ENCODE measurements around the gene ZBTB17. TPM values are rescaled to one million over a fixed set of nuclear protein-coding genes. Genes with fewer than 3 reads are reported as not detected.

Gene ZBTB17
- total and polyA plus RNA-seq, 2 experiments from 2014 or later, result 21.9 to 26.6 TPM

DNA sequence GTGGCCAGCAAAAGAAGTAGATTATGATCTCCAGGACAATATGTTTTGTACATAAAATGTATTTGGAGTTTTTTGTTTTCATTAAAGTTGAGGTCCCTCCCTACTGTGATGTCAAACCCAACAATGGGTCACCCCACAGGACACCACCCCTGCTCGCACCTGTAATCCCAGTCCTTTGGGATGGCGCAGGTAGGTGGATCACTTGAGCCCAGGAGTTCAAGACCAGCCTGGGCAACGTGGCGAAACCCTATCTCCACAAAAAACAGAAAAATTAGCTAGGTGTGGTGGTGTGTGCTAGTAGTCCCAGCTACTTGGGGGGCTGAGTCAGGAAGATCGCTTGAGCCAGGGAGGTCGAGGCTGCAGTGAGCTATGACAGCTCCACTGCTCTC is 9.0 kb downstream of the ZBTB17 start:
- H3K4me1 ChIP-seq (ENCODE audit: insufficient read depth), result no peaks in the 10 kb centered on the region
- no peaks in the 10 kb centered on the region; the same call in 1 of the 2 replicates for H3K36me3 ChIP-seq (ENCODE audit: insufficient read depth)
- H3K9me2 ChIP-seq (ENCODE audit: insufficient read depth), result no peaks in the 10 kb centered on the region
- no peaks in the 10 kb centered on the region for H3F3A ChIP-seq (replicated peaks; ENCODE audit: low read depth)
- ATAC-seq (no peak), DNase-seq (ENCODE audit: low spot score) (no peak)
- Mint-ChIP-seq H3K9me3 (peaks cover 19% of the 10 kb centered on the region), H3K27me3 (ENCODE audit: insufficient read depth, low read depth, poor library complexity) (peaks cover 6% of the 10 kb centered on the region), H3K36me3 (ENCODE audit: low read depth) (peaks cover 35% of the 10 kb centered on the region), H3K4me1 (no peaks in the 10 kb centered on the region), H3K27ac (no peak overlapping the region), H3K4me3 (no peak overlapping the region)
- no peak overlapping the region for H3K27ac ChIP-seq (ENCODE audit: low read depth)
- H3K4me2 ChIP-seq, result no peak overlapping the region
- H2AFZ ChIP-seq, result no peak overlapping the region
- H3K4me3 ChIP-seq, result no peak overlapping the region
- no peaks in the 10 kb centered on the region for H3K79me2 ChIP-seq (replicated peaks; ENCODE audit: insufficient read depth)
- H4K20me1 ChIP-seq (replicated peaks; ENCODE audit: insufficient read depth), result peaks cover 6% of the 10 kb centered on the region; the same call in 1 of the 2 replicates
- TF ChIP-seq POLR2AphosphoS5 (IDR thresholded peaks at IDR 0.05; ENCODE audit: low read depth), result no peak
- TF ChIP-seq STAT1 (IDR thresholded peaks at IDR 0.05; ENCODE audit: unreplicated experiment), result no peak
- no peak for TF ChIP-seq JUNB (IDR thresholded peaks at IDR 0.05; ENCODE audit: unreplicated experiment)
- H3K27me3 ChIP-seq (ENCODE audit: insufficient read depth), result no peaks in the 10 kb centered on the region

DNA sequence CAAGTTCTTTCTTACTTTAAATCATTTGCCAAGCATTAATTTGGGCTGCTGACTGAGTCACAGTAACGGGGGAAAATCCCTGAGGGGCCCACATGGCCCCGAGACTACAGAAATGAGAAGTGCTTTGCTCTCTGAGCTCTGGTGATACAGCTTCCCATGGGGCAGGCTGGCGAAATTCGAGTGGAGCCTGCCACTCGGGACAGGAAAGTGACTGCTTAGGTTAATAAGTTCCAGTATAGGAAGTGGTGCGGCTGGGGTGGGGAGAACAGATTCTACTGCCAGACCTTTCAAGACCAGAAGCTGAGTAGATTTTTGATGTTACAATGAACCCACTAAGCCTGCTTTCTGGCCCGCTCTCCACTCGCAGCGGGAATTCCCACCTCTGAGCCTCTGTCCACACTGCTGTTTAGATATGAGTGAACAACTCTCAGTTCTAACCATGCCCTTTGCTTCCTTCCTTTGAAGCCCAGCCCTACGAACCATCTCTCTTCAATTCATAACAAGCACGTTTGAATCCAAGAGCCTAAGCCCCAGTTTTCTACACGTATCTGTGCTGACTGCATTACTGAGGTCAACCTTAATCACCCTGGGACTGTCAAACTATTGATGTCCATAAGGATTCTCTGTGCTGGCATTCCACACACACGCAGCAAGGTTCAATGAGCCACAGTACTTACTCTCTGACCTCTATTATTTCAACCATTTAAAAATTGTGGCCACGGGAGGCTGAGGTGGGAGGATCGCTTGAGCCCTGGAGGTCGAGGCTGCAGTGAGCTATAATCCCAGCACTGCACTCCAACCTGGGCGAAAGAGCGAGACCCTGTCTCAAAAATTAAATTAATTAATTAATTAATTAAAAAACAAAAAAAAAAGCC is 9.6 kb downstream of the ZBTB17 start:
- H3K27me3 ChIP-seq (ENCODE audit: insufficient read depth), result no peaks in the 10 kb centered on the region
- no peaks in the 10 kb centered on the region for H3K4me1 ChIP-seq (ENCODE audit: insufficient read depth)
- no peaks in the 10 kb centered on the region for H3K9me2 ChIP-seq (ENCODE audit: insufficient read depth)
- DNase-seq (ENCODE audit: low spot score) (no peak), ATAC-seq (no peak)
- H3K79me2 ChIP-seq (replicated peaks; ENCODE audit: insufficient read depth), result no peaks in the 10 kb centered on the region
- Mint-ChIP-seq H3K36me3 (ENCODE audit: low read depth) (peaks cover 32% of the 10 kb centered on the region), H3K4me1 (peaks cover 5% of the 10 kb centered on the region), H3K27ac (no peak overlapping the region), H3K4me3 (no peak overlapping the region), H3K9me3 (peaks cover 19% of the 10 kb centered on the region), H3K27me3 (ENCODE audit: insufficient read depth, low read depth, poor library complexity) (peaks cover 11% of the 10 kb centered on the region)
- H4K20me1 ChIP-seq (replicated peaks; ENCODE audit: insufficient read depth), result peaks cover 10% of the 10 kb centered on the region; the same call in 1 of the 2 replicates
- no peaks in the 10 kb centered on the region for H3F3A ChIP-seq (replicated peaks; ENCODE audit: low read depth)
- H3K36me3 ChIP-seq (ENCODE audit: insufficient read depth), result no peaks in the 10 kb centered on the region; the same call in 1 of the 2 replicates
- H3K4me3 ChIP-seq, result no peak overlapping the region
- H3K4me2 ChIP-seq, result no peak overlapping the region
- no peak overlapping the region for H2AFZ ChIP-seq
- no peak overlapping the region for H3K27ac ChIP-seq (ENCODE audit: low read depth)
- TF ChIP-seq NANOG (IDR thresholded peaks at IDR 0.05; ENCODE audit: borderline replicate concordance) (no peak), ZNF331 (CRISPR knock-in tag; IDR thresholded peaks at IDR 0.05; ENCODE audit: low read depth) (no peak), EZH2 (IDR thresholded peaks at IDR 0.05; ENCODE audit: low read depth, unreplicated experiment) (no peak), POLR2AphosphoS5 (IDR thresholded peaks at IDR 0.05; ENCODE audit: low read depth) (no peak), CREB1 (CRISPR knock-in tag; IDR thresholded peaks at IDR 0.05; ENCODE audit: low read depth) (no peak), STAT1 (IDR thresholded peaks at IDR 0.05; ENCODE audit: unreplicated experiment) (no peak), ZNF114 (CRISPR knock-in tag; IDR thresholded peaks at IDR 0.05) (no peak), JUNB (IDR thresholded peaks at IDR 0.05; ENCODE audit: unreplicated experiment) (no peak)
- TF ChIP-seq, protein P1, sequence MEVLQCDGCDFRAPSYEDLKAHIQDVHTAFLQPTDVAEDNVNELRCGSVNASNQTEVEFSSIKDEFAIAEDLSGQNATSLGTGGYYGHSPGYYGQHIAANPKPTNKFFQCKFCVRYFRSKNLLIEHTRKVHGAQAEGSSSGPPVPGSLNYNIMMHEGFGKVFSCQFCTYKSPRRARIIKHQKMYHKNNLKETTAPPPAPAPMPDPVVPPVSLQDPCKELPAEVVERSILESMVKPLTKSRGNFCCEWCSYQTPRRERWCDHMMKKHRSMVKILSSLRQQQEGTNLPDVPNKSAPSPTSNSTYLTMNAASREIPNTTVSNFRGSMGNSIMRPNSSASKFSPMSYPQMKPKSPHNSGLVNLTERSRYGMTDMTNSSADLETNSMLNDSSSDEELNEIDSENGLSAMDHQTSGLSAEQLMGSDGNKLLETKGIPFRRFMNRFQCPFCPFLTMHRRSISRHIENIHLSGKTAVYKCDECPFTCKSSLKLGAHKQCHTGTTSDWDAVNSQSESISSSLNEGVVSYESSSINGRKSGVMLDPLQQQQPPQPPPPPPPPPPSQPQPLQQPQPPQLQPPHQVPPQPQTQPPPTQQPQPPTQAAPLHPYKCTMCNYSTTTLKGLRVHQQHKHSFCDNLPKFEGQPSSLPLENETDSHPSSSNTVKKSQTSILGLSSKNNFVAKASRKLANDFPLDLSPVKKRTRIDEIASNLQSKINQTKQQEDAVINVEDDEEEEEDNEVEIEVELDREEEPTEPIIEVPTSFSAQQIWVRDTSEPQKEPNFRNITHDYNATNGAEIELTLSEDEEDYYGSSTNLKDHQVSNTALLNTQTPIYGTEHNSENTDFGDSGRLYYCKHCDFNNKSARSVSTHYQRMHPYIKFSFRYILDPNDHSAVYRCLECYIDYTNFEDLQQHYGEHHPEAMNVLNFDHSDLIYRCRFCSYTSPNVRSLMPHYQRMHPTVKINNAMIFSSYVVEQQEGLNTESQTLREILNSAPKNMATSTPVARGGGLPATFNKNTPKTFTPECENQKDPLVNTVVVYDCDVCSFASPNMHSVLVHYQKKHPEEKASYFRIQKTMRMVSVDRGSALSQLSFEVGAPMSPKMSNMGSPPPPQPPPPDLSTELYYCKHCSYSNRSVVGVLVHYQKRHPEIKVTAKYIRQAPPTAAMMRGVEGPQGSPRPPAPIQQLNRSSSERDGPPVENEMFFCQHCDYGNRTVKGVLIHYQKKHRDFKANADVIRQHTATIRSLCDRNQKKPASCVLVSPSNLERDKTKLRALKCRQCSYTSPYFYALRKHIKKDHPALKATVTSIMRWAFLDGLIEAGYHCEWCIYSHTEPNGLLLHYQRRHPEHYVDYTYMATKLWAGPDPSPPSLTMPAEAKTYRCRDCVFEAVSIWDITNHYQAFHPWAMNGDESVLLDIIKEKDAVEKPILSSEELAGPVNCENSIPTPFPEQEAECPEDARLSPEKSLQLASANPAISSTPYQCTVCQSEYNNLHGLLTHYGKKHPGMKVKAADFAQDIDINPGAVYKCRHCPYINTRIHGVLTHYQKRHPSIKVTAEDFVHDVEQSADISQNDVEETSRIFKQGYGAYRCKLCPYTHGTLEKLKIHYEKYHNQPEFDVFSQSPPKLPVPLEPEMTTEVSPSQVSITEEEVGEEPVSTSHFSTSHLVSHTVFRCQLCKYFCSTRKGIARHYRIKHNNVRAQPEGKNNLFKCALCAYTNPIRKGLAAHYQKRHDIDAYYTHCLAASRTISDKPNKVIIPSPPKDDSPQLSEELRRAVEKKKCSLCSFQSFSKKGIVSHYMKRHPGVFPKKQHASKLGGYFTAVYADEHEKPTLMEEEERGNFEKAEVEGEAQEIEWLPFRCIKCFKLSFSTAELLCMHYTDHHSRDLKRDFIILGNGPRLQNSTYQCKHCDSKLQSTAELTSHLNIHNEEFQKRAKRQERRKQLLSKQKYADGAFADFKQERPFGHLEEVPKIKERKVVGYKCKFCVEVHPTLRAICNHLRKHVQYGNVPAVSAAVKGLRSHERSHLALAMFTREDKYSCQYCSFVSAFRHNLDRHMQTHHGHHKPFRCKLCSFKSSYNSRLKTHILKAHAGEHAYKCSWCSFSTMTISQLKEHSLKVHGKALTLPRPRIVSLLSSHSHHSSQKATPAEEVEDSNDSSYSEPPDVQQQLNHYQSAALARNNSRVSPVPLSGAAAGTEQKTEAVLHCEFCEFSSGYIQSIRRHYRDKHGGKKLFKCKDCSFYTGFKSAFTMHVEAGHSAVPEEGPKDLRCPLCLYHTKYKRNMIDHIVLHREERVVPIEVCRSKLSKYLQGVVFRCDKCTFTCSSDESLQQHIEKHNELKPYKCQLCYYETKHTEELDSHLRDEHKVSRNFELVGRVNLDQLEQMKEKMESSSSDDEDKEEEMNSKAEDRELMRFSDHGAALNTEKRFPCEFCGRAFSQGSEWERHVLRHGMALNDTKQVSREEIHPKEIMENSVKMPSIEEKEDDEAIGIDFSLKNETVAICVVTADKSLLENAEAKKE (CRISPR knock-in tag; IDR thresholded peaks at IDR 0.05), result no peak
- TF ChIP-seq, protein P2, sequence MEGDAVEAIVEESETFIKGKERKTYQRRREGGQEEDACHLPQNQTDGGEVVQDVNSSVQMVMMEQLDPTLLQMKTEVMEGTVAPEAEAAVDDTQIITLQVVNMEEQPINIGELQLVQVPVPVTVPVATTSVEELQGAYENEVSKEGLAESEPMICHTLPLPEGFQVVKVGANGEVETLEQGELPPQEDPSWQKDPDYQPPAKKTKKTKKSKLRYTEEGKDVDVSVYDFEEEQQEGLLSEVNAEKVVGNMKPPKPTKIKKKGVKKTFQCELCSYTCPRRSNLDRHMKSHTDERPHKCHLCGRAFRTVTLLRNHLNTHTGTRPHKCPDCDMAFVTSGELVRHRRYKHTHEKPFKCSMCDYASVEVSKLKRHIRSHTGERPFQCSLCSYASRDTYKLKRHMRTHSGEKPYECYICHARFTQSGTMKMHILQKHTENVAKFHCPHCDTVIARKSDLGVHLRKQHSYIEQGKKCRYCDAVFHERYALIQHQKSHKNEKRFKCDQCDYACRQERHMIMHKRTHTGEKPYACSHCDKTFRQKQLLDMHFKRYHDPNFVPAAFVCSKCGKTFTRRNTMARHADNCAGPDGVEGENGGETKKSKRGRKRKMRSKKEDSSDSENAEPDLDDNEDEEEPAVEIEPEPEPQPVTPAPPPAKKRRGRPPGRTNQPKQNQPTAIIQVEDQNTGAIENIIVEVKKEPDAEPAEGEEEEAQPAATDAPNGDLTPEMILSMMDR (conservative IDR thresholded peaks at IDR 0.05; ENCODE audit: low read depth in 2 of 2), result no peak
- TF ChIP-seq, protein P3, sequence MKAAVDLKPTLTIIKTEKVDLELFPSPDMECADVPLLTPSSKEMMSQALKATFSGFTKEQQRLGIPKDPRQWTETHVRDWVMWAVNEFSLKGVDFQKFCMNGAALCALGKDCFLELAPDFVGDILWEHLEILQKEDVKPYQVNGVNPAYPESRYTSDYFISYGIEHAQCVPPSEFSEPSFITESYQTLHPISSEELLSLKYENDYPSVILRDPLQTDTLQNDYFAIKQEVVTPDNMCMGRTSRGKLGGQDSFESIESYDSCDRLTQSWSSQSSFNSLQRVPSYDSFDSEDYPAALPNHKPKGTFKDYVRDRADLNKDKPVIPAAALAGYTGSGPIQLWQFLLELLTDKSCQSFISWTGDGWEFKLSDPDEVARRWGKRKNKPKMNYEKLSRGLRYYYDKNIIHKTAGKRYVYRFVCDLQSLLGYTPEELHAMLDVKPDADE (IDR thresholded peaks at IDR 0.05), result no peak

Measured in GM23338 (cell line).